ENCODE measurements around the gene ADGRF4. TPM values are rescaled to one million over a fixed set of nuclear protein-coding genes. Genes with fewer than 3 reads are reported as not detected.
"Not testable (repeated sequence)": the region's sequence is repeated elsewhere in the genome, so short reads cannot be mapped to it uniquely, and the experiment has no call there.

The ADGRF4 gene
- total RNA-seq, 1 donor from 2014 or later = not detected

DNA sequence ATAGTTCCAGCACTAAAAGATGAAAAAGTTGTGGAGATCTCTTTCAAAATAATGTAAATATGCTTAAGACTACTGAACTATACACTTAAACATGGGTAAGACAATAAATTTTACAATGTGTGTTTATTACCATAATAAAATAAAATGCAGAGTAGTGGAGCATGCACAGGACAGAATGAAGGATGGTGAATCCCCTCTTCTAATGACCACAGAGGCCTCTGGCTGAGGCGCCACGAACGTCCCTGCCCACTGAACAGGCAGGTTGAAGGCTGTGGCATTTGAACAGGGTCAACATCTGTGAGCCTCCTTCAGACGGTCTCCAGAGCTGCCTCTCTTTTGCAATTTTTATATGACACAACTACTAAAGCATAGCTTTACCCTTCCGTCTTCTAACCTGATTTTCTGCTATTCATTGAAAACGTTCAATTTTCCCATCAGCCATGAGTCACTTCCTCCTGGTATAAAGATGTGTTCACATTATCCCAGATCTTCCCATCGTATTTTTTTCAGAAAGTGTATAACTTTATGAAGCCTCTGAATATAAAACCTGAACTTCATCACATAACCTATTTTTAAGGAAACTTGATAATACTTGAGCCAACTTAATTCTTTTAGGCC lies 37.8 kb downstream of the ADGRF4 start:
- H3K36me3 ChIP-seq = no peaks in the 10 kb centered on the region
- intact Hi-C loops (cut with micrococcal nuclease) = no loop called here
- no peak overlapping the region for H3K27ac ChIP-seq (replicated peaks)
- no peaks in the 10 kb centered on the region for H3K9me3 ChIP-seq (replicated peaks)
- H3K4me1 ChIP-seq = peaks cover 13% of the 10 kb centered on the region
- no peaks in the 10 kb centered on the region for H3K27me3 ChIP-seq (ENCODE audit: low read depth)
- H3K4me3 ChIP-seq = no peak overlapping the region
- TF ChIP-seq, protein P1, sequence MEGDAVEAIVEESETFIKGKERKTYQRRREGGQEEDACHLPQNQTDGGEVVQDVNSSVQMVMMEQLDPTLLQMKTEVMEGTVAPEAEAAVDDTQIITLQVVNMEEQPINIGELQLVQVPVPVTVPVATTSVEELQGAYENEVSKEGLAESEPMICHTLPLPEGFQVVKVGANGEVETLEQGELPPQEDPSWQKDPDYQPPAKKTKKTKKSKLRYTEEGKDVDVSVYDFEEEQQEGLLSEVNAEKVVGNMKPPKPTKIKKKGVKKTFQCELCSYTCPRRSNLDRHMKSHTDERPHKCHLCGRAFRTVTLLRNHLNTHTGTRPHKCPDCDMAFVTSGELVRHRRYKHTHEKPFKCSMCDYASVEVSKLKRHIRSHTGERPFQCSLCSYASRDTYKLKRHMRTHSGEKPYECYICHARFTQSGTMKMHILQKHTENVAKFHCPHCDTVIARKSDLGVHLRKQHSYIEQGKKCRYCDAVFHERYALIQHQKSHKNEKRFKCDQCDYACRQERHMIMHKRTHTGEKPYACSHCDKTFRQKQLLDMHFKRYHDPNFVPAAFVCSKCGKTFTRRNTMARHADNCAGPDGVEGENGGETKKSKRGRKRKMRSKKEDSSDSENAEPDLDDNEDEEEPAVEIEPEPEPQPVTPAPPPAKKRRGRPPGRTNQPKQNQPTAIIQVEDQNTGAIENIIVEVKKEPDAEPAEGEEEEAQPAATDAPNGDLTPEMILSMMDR (IDR thresholded peaks at IDR 0.05; ENCODE audit: borderline replicate concordance) = no peak
- no peak for DNase-seq

DNA sequence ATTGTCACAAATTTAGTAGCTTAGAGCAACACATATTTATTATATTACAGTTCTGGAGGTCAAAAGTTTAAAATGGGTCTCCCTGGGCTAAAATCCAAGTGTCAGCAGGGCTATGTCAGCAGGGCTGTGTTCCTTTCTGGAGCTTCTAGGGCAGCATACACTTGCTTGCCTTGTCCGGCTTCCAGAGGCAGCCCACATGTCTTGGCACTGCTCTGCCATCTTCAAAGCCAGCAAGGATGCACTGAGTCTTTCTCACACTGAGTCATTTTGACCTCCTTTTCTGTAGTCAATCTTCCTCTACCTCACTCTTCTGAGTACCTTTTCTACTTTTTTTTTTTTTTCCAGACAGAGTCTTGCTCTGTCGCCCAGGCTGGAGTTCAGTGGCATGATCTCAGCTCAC lies 39.0 kb downstream of the ADGRF4 start:
- Histone ChIP-seq H3K9me3 (replicated peaks) (no peaks in the 10 kb centered on the region), H3K36me3 (no peaks in the 10 kb centered on the region), H3K4me1 (peaks cover 22% of the 10 kb centered on the region), H3K27me3 (ENCODE audit: low read depth) (no peaks in the 10 kb centered on the region), H3K4me3 (no peak overlapping the region), H3K27ac (replicated peaks) (no peak overlapping the region)
- intact Hi-C loops (cut with micrococcal nuclease) = no loop called here
- TF ChIP-seq, protein P1 (IDR thresholded peaks at IDR 0.05; ENCODE audit: borderline replicate concordance) = no peak
- no peak for DNase-seq

DNA sequence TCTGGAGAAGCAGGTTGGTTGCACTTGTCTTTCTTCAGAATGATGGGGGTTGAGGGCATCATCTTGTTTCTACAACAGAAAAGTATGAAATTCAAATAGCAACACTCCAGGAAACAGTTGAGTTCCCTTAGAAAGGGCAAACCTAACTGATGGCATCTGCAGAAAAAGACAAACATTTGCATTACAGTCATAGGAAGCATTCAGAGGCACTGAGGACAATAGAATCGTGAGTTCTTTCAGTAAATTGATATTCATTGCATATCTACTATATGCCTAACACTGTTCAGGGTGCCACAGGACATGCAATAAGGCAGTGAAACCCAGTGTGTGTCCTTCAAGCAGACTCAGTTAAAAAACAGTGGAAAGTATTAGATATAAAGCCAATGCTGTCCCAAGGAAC lies 42.3 kb downstream of the ADGRF4 start:
- H3K4me1 ChIP-seq = peaks cover 23% of the 10 kb centered on the region
- DNase-seq = no peak
- no peaks in the 10 kb centered on the region for H3K36me3 ChIP-seq
- H3K27ac ChIP-seq (replicated peaks) = no peak overlapping the region
- peaks cover 12% of the 10 kb centered on the region for H3K9me3 ChIP-seq (replicated peaks)
- TF ChIP-seq, protein P1 (IDR thresholded peaks at IDR 0.05; ENCODE audit: borderline replicate concordance) = no peak
- no peak overlapping the region for H3K4me3 ChIP-seq
- intact Hi-C loops (cut with micrococcal nuclease) = no loop called here
- H3K27me3 ChIP-seq (ENCODE audit: low read depth) = no peaks in the 10 kb centered on the region

DNA sequence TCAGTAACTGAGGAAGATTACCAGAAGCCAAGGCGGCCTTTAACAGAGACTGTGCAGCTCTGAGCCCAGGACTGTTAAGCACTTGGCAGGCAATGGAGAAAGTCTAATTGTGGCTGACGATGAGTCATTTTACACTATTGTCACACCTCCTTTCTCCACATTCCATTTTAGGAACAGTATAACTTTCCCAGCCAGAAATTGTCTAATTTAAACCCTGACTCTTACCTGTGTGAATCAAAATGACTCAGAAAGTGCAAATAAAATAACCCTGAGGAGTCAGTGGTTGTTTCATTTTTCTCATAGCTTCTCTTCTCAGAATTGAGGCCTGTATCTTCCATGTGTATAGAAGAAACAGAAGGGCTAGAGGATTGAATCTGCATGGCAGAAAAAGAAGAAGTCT lies 43.4 kb downstream of the ADGRF4 start:
- no peak overlapping the region for H3K4me3 ChIP-seq
- H3K27ac ChIP-seq (replicated peaks) = peak overlapping the region; percentile 69
- TF ChIP-seq, protein P1 (IDR thresholded peaks at IDR 0.05; ENCODE audit: borderline replicate concordance) = no peak
- no peaks in the 10 kb centered on the region for H3K27me3 ChIP-seq (ENCODE audit: low read depth)
- intact Hi-C loops (cut with micrococcal nuclease) = no loop called here
- no peaks in the 10 kb centered on the region for H3K36me3 ChIP-seq
- H3K4me1 ChIP-seq = peaks cover 22% of the 10 kb centered on the region
- DNase-seq = no peak
- peaks cover 12% of the 10 kb centered on the region for H3K9me3 ChIP-seq (replicated peaks)

DNA sequence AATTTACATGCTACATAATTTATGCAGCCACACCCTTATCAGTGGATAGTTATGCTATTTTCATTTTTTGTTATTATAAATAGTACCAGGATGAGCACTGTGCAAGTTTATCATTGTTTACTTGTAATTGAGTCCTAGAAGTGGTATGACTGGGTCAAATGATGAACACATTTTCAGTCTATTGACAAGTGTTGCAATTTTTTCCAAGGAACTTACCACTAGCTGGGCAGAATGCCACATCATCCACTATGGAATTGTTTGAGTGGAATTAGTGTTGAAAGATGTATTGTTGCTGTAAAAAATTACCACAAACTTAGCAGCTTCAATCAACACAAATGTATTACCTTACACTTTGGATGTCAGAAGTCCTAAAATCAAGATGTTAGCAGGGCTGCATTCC lies 45.4 kb downstream of the ADGRF4 start:
- Histone ChIP-seq H3K9me3 (replicated peaks) (peaks cover 12% of the 10 kb centered on the region), H3K4me3 (no peak overlapping the region), H3K4me1 (peaks cover 15% of the 10 kb centered on the region), H3K27me3 (ENCODE audit: low read depth) (no peaks in the 10 kb centered on the region), H3K27ac (replicated peaks) (no peak overlapping the region), H3K36me3 (no peaks in the 10 kb centered on the region)
- intact Hi-C loops (cut with micrococcal nuclease) = no loop called here
- no peak for DNase-seq
- TF ChIP-seq, protein P1 (IDR thresholded peaks at IDR 0.05; ENCODE audit: borderline replicate concordance) = no peak

DNA sequence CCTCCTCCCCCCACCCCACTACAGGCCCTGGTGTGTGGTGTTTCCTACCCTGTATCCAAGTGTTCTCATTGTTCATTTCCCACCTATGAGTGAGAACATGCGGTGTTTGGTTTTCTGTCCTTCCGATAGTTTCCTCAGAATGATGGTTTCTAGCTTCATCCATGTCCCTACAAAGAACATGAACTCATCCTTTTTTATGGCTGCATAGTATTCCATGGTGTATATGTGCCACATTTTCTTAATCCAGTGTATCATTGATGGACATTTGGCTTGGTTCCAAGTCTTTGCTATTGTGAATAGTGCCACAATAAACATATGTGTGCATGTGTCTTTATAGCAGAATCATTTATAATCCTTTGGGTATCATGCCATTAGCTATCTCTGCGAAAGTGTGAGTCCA lies 46.9 kb downstream of the ADGRF4 start:
- intact Hi-C loops (cut with micrococcal nuclease); DNase-seq; H3K4me3 ChIP-seq; H3K27me3 ChIP-seq (ENCODE audit: low read depth); H3K27ac ChIP-seq (replicated peaks); H3K36me3 ChIP-seq: not testable (repeated sequence)
- Histone ChIP-seq H3K9me3 (replicated peaks) (peaks cover 12% of the 10 kb centered on the region), H3K4me1 (peaks cover 15% of the 10 kb centered on the region)

All from left ventricle myocardium inferior (tissue), 1 donor.